GM23338 (cell line): ENCODE results near the gene AXL. TPM values are rescaled to one million over a fixed set of nuclear protein-coding genes. Genes with fewer than 3 reads are reported as not detected.

Source experiments
- ATAC-seq: fragments of 200-7000 bp; cut with Tn5 transposase; 3 replicates; pipeline ENCODE4 v1.9.1; 2020
- DNase-seq: peaks from one replicate; pipeline ENCODE4 v3.0.0-alpha.2; 2015; ENCODE audit warnings: low spot score
- H2AFZ ChIP-seq: fragments of 200-600 bp; sonication (generic); 2 replicates; pipeline ENCODE4 v1.8.0; 2016; ENCODE audit warnings: antibody characterized with exemption, mild to moderate bottlenecking, moderate library complexity
- H3F3A ChIP-seq: fragments of 200-600 bp; sonication (generic); replicated peaks from 2 replicates; pipeline ENCODE4 v1.8.0; 2017; ENCODE audit warnings: antibody characterized with exemption, mixed run types, low read depth
- H3K27ac ChIP-seq: fragments of 200-600 bp; sonication (generic); 2 replicates; pipeline ENCODE4 v1.6.1; 2016; ENCODE audit warnings: low read depth
- H3K27me3 ChIP-seq: fragments of 200-600 bp; sonication (generic); 2 replicates; pipeline ENCODE4 v1.8.0; 2016; ENCODE audit warnings: mild to moderate bottlenecking, mixed run types, moderate library complexity; ENCODE audit not compliant: insufficient read depth
- H3K36me3 ChIP-seq: fragments of 200-600 bp; sonication (generic); 2 replicates; pipeline ENCODE4 v1.8.0; 2016; ENCODE audit warnings: mild to moderate bottlenecking; ENCODE audit not compliant: insufficient read depth
- H3K4me1 ChIP-seq: fragments of 200-600 bp; sonication (generic); 2 replicates; pipeline ENCODE4 v1.8.0; 2016; ENCODE audit warnings: mild to moderate bottlenecking, moderate library complexity; ENCODE audit not compliant: insufficient read depth
- H3K4me2 ChIP-seq: fragments of 200-600 bp; sonication (generic); 2 replicates; pipeline ENCODE4 v1.7.1; 2017; ENCODE audit warnings: mixed run types
- H3K4me3 ChIP-seq: fragments of 200-600 bp; sonication (generic); 2 replicates; pipeline ENCODE4 v1.6.1; 2016; ENCODE audit warnings: mixed run types
- H3K79me2 ChIP-seq: fragments of 200-600 bp; sonication (generic); replicated peaks from 2 replicates; pipeline ENCODE4 v1.8.0; 2017; ENCODE audit warnings: mild to moderate bottlenecking; ENCODE audit not compliant: insufficient read depth
- H3K9me2 ChIP-seq: fragments of 200-600 bp; sonication (generic); 2 replicates; pipeline ENCODE4 v1.8.0; 2017; ENCODE audit not compliant: insufficient read depth
- H4K20me1 ChIP-seq: fragments of 200-600 bp; sonication (generic); replicated peaks from 2 replicates; pipeline ENCODE4 v1.8.0; 2017; ENCODE audit warnings: mild to moderate bottlenecking; ENCODE audit not compliant: insufficient read depth
- H3K27ac Mint-ChIP-seq: 2 replicates; pipeline ENCODE4 v1.8.0; 2020; ENCODE audit warnings: inconsistent platforms, mild to moderate bottlenecking, moderate library complexity, mixed read lengths
- H3K27me3 Mint-ChIP-seq: 3 replicates; pipeline ENCODE4 v1.8.0; 2022; ENCODE audit warnings: low read depth, mild to moderate bottlenecking, moderate library complexity, mixed read lengths, inconsistent platforms; ENCODE audit not compliant: insufficient read depth, poor library complexity
- H3K36me3 Mint-ChIP-seq: 3 replicates; pipeline ENCODE4 v1.8.0; 2021; ENCODE audit warnings: low read depth, mild to moderate bottlenecking, inconsistent platforms, moderate library complexity, mixed read lengths
- H3K4me1 Mint-ChIP-seq: 3 replicates; pipeline ENCODE4 v1.8.0; 2020; ENCODE audit warnings: mild to moderate bottlenecking, inconsistent platforms, mixed read lengths
- H3K4me3 Mint-ChIP-seq: 3 replicates; pipeline ENCODE4 v1.8.0; 2021; ENCODE audit warnings: moderate library complexity, mild to moderate bottlenecking, inconsistent platforms, mixed read lengths
- H3K9me3 Mint-ChIP-seq: 3 replicates; pipeline ENCODE4 v1.8.0; 2020; ENCODE audit warnings: moderate library complexity, mild to moderate bottlenecking, inconsistent platforms, mixed read lengths
- CREB1 ChIP-seq: fragments of 250-450 bp; sonication (Bioruptor Pico); IDR thresholded peaks from 2 replicates; pipeline ENCODE4 v1.5.0; 2020; ENCODE audit warnings: low read depth, mild to moderate bottlenecking, moderate library complexity
- EZH2 ChIP-seq: fragments of 200-600 bp; sonication (generic); IDR thresholded peaks from one replicate; pipeline ENCODE4 v1.8.0; 2017; ENCODE audit warnings: antibody characterized with exemption, mild to moderate bottlenecking, low read depth; ENCODE audit not compliant: unreplicated experiment
- EZH2phosphoT487 ChIP-seq: fragments of 200-600 bp; sonication (generic); IDR thresholded peaks from one replicate; pipeline ENCODE4 v1.8.1; 2018; ENCODE audit warnings: antibody characterized with exemption; ENCODE audit not compliant: unreplicated experiment
- JUNB ChIP-seq: IDR thresholded peaks from one replicate; pipeline ENCODE4 v1.6.1; 2016; ENCODE audit warnings: antibody characterized with exemption; ENCODE audit not compliant: unreplicated experiment
- NANOG ChIP-seq: IDR thresholded peaks from 2 replicates; pipeline ENCODE4 v1.6.1; 2016; ENCODE audit warnings: antibody characterized with exemption, borderline replicate concordance
- POLR2AphosphoS5 ChIP-seq: IDR thresholded peaks from 2 replicates; pipeline ENCODE4 v1.6.1; 2016; ENCODE audit warnings: antibody characterized with exemption, low read depth
- STAT1 ChIP-seq: IDR thresholded peaks from one replicate; pipeline ENCODE4 v1.6.1; 2016; ENCODE audit warnings: antibody characterized with exemption; ENCODE audit not compliant: unreplicated experiment
- ZNF114 ChIP-seq: fragments of 250-450 bp; sonication (Bioruptor Pico); IDR thresholded peaks from 2 replicates; pipeline ENCODE4 v1.5.0; 2020; ENCODE audit warnings: mild to moderate bottlenecking, moderate library complexity
- ZNF331 ChIP-seq: fragments of 250-450 bp; sonication (Bioruptor Pico); IDR thresholded peaks from 2 replicates; pipeline ENCODE4 v1.5.0; 2020; ENCODE audit warnings: low read depth, mild to moderate bottlenecking, moderate library complexity
- polyA plus RNA-seq: library from polyadenylated mRNA; unstranded; fragments of >200 nt; fragmentation: Nextera tagmentation; extraction: Ambion mirVana; gene quantifications from 2 replicates; pipeline ENCODE4 v1.2.1, GENCODE V29; 2016
- total RNA-seq: library from RNA; depleted of rRNA; stranded (reverse); fragments of >200 nt; shearing (Covaris generic); gene quantifications from 2 replicates; pipeline ENCODE4 v1.2.3, GENCODE V29; 2014
- TF ChIP-seq, protein P1 (sequence below): IDR thresholded peaks from 2 replicates; pipeline ENCODE4 v1.6.1; 2016; ENCODE audit warnings: antibody characterized with exemption
- TF ChIP-seq, protein P2 (sequence below): fragments of 250-450 bp; sonication (Bioruptor Pico); IDR thresholded peaks from 2 replicates; pipeline ENCODE4 v1.5.0; 2020; ENCODE audit warnings: mild to moderate bottlenecking, moderate library complexity
- TF ChIP-seq, protein P3 (sequence below), 2 experiments: fragments of 200-600 bp in 1 of 2; sonication (generic) in 1 of 2; conservative IDR thresholded peaks; 2 replicates each; pipeline versions ENCODE4 v1.5.1 to v1.6.1; 2016 to 2017; ENCODE audit warnings: antibody characterized with exemption in 2 of 2, low read depth in 2 of 2, mild to moderate bottlenecking in 2 of 2, moderate library complexity in 1 of 2
- TF ChIP-seq, protein P4 (sequence below): IDR thresholded peaks from one replicate; pipeline ENCODE4 v1.6.1; 2018; ENCODE audit warnings: antibody characterized with exemption; ENCODE audit not compliant: unreplicated experiment

The AXL gene
- total and polyA plus RNA-seq, 2 experiments from 2014 or later, result 9.0 to 28.4 TPM

DNA sequence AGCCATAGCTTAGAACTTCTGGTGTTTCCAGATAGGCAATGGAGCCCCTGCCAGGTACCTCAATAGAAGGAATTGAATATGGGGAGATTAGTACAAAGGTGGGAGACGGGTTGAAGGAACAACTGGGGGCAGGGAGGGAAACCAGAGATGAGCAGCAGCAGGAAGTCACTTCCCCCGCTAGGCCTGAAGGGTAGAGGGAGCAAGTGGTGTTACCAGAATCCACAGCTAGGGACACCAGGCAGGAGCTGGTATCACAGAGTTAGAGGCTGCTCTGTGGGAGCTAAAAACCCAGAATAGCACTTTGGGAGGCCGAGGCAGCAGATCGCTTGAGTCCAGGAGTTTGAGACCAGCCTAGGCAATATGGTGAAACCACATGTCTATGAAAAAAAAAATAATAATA lies 29.9 kb downstream of the AXL start:
- H3K4me3 Mint-ChIP-seq, result no peak overlapping the region
- no peaks in the 10 kb centered on the region for H3K9me2 ChIP-seq
- no peaks in the 10 kb centered on the region for H3K4me1 ChIP-seq
- TF ChIP-seq EZH2 (no peak), ZNF331 (CRISPR knock-in tag) (no peak), NANOG (no peak), JUNB (no peak), EZH2phosphoT487 (no peak), STAT1 (no peak), ZNF114 (no peak), CREB1 (CRISPR knock-in tag) (no peak), POLR2AphosphoS5 (no peak)
- TF ChIP-seq, protein P1, sequence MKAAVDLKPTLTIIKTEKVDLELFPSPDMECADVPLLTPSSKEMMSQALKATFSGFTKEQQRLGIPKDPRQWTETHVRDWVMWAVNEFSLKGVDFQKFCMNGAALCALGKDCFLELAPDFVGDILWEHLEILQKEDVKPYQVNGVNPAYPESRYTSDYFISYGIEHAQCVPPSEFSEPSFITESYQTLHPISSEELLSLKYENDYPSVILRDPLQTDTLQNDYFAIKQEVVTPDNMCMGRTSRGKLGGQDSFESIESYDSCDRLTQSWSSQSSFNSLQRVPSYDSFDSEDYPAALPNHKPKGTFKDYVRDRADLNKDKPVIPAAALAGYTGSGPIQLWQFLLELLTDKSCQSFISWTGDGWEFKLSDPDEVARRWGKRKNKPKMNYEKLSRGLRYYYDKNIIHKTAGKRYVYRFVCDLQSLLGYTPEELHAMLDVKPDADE, result no peak
- TF ChIP-seq, protein P2, sequence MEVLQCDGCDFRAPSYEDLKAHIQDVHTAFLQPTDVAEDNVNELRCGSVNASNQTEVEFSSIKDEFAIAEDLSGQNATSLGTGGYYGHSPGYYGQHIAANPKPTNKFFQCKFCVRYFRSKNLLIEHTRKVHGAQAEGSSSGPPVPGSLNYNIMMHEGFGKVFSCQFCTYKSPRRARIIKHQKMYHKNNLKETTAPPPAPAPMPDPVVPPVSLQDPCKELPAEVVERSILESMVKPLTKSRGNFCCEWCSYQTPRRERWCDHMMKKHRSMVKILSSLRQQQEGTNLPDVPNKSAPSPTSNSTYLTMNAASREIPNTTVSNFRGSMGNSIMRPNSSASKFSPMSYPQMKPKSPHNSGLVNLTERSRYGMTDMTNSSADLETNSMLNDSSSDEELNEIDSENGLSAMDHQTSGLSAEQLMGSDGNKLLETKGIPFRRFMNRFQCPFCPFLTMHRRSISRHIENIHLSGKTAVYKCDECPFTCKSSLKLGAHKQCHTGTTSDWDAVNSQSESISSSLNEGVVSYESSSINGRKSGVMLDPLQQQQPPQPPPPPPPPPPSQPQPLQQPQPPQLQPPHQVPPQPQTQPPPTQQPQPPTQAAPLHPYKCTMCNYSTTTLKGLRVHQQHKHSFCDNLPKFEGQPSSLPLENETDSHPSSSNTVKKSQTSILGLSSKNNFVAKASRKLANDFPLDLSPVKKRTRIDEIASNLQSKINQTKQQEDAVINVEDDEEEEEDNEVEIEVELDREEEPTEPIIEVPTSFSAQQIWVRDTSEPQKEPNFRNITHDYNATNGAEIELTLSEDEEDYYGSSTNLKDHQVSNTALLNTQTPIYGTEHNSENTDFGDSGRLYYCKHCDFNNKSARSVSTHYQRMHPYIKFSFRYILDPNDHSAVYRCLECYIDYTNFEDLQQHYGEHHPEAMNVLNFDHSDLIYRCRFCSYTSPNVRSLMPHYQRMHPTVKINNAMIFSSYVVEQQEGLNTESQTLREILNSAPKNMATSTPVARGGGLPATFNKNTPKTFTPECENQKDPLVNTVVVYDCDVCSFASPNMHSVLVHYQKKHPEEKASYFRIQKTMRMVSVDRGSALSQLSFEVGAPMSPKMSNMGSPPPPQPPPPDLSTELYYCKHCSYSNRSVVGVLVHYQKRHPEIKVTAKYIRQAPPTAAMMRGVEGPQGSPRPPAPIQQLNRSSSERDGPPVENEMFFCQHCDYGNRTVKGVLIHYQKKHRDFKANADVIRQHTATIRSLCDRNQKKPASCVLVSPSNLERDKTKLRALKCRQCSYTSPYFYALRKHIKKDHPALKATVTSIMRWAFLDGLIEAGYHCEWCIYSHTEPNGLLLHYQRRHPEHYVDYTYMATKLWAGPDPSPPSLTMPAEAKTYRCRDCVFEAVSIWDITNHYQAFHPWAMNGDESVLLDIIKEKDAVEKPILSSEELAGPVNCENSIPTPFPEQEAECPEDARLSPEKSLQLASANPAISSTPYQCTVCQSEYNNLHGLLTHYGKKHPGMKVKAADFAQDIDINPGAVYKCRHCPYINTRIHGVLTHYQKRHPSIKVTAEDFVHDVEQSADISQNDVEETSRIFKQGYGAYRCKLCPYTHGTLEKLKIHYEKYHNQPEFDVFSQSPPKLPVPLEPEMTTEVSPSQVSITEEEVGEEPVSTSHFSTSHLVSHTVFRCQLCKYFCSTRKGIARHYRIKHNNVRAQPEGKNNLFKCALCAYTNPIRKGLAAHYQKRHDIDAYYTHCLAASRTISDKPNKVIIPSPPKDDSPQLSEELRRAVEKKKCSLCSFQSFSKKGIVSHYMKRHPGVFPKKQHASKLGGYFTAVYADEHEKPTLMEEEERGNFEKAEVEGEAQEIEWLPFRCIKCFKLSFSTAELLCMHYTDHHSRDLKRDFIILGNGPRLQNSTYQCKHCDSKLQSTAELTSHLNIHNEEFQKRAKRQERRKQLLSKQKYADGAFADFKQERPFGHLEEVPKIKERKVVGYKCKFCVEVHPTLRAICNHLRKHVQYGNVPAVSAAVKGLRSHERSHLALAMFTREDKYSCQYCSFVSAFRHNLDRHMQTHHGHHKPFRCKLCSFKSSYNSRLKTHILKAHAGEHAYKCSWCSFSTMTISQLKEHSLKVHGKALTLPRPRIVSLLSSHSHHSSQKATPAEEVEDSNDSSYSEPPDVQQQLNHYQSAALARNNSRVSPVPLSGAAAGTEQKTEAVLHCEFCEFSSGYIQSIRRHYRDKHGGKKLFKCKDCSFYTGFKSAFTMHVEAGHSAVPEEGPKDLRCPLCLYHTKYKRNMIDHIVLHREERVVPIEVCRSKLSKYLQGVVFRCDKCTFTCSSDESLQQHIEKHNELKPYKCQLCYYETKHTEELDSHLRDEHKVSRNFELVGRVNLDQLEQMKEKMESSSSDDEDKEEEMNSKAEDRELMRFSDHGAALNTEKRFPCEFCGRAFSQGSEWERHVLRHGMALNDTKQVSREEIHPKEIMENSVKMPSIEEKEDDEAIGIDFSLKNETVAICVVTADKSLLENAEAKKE (CRISPR knock-in tag), result no peak
- TF ChIP-seq, protein P3, sequence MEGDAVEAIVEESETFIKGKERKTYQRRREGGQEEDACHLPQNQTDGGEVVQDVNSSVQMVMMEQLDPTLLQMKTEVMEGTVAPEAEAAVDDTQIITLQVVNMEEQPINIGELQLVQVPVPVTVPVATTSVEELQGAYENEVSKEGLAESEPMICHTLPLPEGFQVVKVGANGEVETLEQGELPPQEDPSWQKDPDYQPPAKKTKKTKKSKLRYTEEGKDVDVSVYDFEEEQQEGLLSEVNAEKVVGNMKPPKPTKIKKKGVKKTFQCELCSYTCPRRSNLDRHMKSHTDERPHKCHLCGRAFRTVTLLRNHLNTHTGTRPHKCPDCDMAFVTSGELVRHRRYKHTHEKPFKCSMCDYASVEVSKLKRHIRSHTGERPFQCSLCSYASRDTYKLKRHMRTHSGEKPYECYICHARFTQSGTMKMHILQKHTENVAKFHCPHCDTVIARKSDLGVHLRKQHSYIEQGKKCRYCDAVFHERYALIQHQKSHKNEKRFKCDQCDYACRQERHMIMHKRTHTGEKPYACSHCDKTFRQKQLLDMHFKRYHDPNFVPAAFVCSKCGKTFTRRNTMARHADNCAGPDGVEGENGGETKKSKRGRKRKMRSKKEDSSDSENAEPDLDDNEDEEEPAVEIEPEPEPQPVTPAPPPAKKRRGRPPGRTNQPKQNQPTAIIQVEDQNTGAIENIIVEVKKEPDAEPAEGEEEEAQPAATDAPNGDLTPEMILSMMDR (conservative IDR thresholded peaks at IDR 0.05; ENCODE audit: low read depth in 2 of 2), result no peak
- TF ChIP-seq, protein P4, sequence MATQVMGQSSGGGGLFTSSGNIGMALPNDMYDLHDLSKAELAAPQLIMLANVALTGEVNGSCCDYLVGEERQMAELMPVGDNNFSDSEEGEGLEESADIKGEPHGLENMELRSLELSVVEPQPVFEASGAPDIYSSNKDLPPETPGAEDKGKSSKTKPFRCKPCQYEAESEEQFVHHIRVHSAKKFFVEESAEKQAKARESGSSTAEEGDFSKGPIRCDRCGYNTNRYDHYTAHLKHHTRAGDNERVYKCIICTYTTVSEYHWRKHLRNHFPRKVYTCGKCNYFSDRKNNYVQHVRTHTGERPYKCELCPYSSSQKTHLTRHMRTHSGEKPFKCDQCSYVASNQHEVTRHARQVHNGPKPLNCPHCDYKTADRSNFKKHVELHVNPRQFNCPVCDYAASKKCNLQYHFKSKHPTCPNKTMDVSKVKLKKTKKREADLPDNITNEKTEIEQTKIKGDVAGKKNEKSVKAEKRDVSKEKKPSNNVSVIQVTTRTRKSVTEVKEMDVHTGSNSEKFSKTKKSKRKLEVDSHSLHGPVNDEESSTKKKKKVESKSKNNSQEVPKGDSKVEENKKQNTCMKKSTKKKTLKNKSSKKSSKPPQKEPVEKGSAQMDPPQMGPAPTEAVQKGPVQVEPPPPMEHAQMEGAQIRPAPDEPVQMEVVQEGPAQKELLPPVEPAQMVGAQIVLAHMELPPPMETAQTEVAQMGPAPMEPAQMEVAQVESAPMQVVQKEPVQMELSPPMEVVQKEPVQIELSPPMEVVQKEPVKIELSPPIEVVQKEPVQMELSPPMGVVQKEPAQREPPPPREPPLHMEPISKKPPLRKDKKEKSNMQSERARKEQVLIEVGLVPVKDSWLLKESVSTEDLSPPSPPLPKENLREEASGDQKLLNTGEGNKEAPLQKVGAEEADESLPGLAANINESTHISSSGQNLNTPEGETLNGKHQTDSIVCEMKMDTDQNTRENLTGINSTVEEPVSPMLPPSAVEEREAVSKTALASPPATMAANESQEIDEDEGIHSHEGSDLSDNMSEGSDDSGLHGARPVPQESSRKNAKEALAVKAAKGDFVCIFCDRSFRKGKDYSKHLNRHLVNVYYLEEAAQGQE, result no peak
- ATAC-seq (peak; percentile 88), DNase-seq (peak; percentile 45)
- H3K4me2 ChIP-seq, result no peak overlapping the region
- no peaks in the 10 kb centered on the region for H3K79me2 ChIP-seq
- H2AFZ ChIP-seq, result no peak overlapping the region
- no peaks in the 10 kb centered on the region for H4K20me1 ChIP-seq
- H3K27me3 Mint-ChIP-seq, result peaks cover 12% of the 10 kb centered on the region
- H3K36me3 ChIP-seq, result peaks cover 7% of the 10 kb centered on the region; the same call in 1 of the 2 replicates
- H3K27ac ChIP-seq, result 0 out of 2 replicates have a peak overlapping the region, but pooled peaks have one; percentile 14
- H3F3A ChIP-seq, result no peaks in the 10 kb centered on the region
- H3K36me3 Mint-ChIP-seq, result peaks cover 55% of the 10 kb centered on the region
- H3K4me1 Mint-ChIP-seq, result no peaks in the 10 kb centered on the region
- no peak overlapping the region for H3K4me3 ChIP-seq
- H3K9me3 Mint-ChIP-seq, result no peaks in the 10 kb centered on the region
- no peaks in the 10 kb centered on the region for H3K27me3 ChIP-seq
- H3K27ac Mint-ChIP-seq, result no peak overlapping the region
